A673 (cell line): Measurements from ENCODE around the gene PCSK6. TPM values are rescaled to one million over a fixed set of nuclear protein-coding genes. Genes with fewer than 3 reads are reported as not detected.
"Not testable (repeated sequence)": the region's sequence is repeated elsewhere in the genome, so short reads cannot be mapped to it uniquely, and the experiment has no call there.

ENCODE experiments used
- BruUV-seq: library from RNA; stranded (reverse); fragments of 400-500 nt; replicated peaks from 2 replicates; lab custom pipeline; 2021; lab: Mats Ljungman, UMichigan
- CTCF ChIA-PET: fragments of 300-600 bp; sonication (Branson Sonifier 250); formaldehyde crosslinking; loops from one replicate; lab custom pipeline; 2022; ENCODE audit warnings: antibody characterized with exemption; lab: Charles Lee
- POLR2A ChIA-PET: fragments of 300-600 bp; sonication (Branson Sonifier 250); formaldehyde crosslinking; loops from one replicate; lab custom pipeline; 2022; ENCODE audit warnings: antibody characterized with exemption; ENCODE audit not compliant: low non-redundant PET; lab: Charles Lee
- DNase-seq: peaks from one replicate; pipeline ENCODE4 v3.0.0-alpha.2; 2015; ENCODE audit warnings: low spot score
- H3K27ac ChIP-seq: fragments of 200-600 bp; sonication (generic); 2 replicates; pipeline ENCODE4 v1.5.1; 2016; ENCODE audit warnings: mixed run types, low read depth, mild to moderate bottlenecking, mixed read lengths, antibody characterized with exemption, low read length; ENCODE audit not compliant: poor library complexity, severe bottlenecking
- H3K27me3 ChIP-seq: fragments of 200-600 bp; sonication (generic); replicated peaks from 2 replicates; pipeline ENCODE4 v1.6.1; 2017; ENCODE audit warnings: mixed run types, low read depth, mild to moderate bottlenecking, mixed read lengths, antibody characterized with exemption, low read length; ENCODE audit not compliant: insufficient read depth, poor library complexity
- H3K36me3 ChIP-seq: fragments of 200-600 bp; sonication (generic); 2 replicates; pipeline ENCODE4 v1.6.1; 2016; ENCODE audit warnings: mixed run types, mild to moderate bottlenecking, mixed read lengths, antibody characterized with exemption, low read length; ENCODE audit not compliant: insufficient read depth, poor library complexity, severe bottlenecking
- H3K4me1 ChIP-seq: fragments of 200-600 bp; sonication (generic); 2 replicates; pipeline ENCODE4 v1.6.1; 2017; ENCODE audit warnings: mixed run types, mild to moderate bottlenecking, mixed read lengths, antibody characterized with exemption, low read length; ENCODE audit not compliant: insufficient read depth, poor library complexity, severe bottlenecking
- H3K4me3 ChIP-seq: fragments of 200-600 bp; sonication (generic); 2 replicates; pipeline ENCODE4 v1.5.1; 2016; ENCODE audit warnings: low read depth, mixed run types, mild to moderate bottlenecking, mixed read lengths, low read length; ENCODE audit not compliant: poor library complexity, severe bottlenecking
- H3K9me3 ChIP-seq: fragments of 200-600 bp; sonication (generic); 2 replicates; pipeline ENCODE4 v1.6.1; 2016; ENCODE audit warnings: mixed run types, low read depth, mild to moderate bottlenecking, mixed read lengths, antibody characterized with exemption, low read length; ENCODE audit not compliant: poor library complexity, severe bottlenecking
- EZH2 ChIP-seq: fragments of 200-600 bp; sonication (generic); IDR thresholded peaks from 2 replicates; pipeline ENCODE4 v1.6.1; 2017; ENCODE audit warnings: borderline replicate concordance, low read depth, mild to moderate bottlenecking, mixed read lengths, antibody characterized with exemption, low read length; ENCODE audit not compliant: poor library complexity, severe bottlenecking
- intact Hi-C: fragments of 100-400 bp; cut with micrococcal nuclease; formaldehyde crosslinking; loops from one replicate; pipeline ENCODE4 v1.10.0; 2022; ENCODE audit not compliant: unreplicated experiment
- total RNA-seq: library from RNA; stranded (reverse); gene quantifications from 2 replicates; pipeline ENCODE4 v1.2.3, GENCODE V29; 2021
- TF ChIP-seq, protein P1 (sequence below): fragments of 300-800, 200-600 bp; sonication (generic); conservative IDR thresholded peaks from 2 replicates; pipeline ENCODE4 v1.5.1; 2017; ENCODE audit warnings: low read depth, mild to moderate bottlenecking, antibody characterized with exemption, low read length, moderate library complexity, mixed read lengths

Gene PCSK6
- total RNA-seq, 1 experiment from 2014 or later: 2.6 TPM

- no TSS peak for BruUV-seq
- TF ChIP-seq, protein P1, sequence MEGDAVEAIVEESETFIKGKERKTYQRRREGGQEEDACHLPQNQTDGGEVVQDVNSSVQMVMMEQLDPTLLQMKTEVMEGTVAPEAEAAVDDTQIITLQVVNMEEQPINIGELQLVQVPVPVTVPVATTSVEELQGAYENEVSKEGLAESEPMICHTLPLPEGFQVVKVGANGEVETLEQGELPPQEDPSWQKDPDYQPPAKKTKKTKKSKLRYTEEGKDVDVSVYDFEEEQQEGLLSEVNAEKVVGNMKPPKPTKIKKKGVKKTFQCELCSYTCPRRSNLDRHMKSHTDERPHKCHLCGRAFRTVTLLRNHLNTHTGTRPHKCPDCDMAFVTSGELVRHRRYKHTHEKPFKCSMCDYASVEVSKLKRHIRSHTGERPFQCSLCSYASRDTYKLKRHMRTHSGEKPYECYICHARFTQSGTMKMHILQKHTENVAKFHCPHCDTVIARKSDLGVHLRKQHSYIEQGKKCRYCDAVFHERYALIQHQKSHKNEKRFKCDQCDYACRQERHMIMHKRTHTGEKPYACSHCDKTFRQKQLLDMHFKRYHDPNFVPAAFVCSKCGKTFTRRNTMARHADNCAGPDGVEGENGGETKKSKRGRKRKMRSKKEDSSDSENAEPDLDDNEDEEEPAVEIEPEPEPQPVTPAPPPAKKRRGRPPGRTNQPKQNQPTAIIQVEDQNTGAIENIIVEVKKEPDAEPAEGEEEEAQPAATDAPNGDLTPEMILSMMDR: no peak
- TF ChIP-seq EZH2: no peak
- ChIA-PET CTCF (no interaction called here), POLR2A (no interaction called here)
- Histone ChIP-seq H3K4me1 (no peaks in the 10 kb centered on the region), H3K36me3 (no peaks in the 10 kb centered on the region), H3K27ac (no peak overlapping the region), H3K4me3 (no peak overlapping the region), H3K27me3 (no peaks in the 10 kb centered on the region), H3K9me3 (no peaks in the 10 kb centered on the region)
- no peak for DNase-seq
- intact Hi-C loops: no loop called here
These were observed 25.1 kb downstream of the PCSK6 start for GRCh38 chr15:101464256-101464998.

- H3K36me3 ChIP-seq, CTCF ChIA-PET, intact Hi-C loops, POLR2A ChIA-PET, H3K9me3 ChIP-seq, H3K4me3 ChIP-seq, DNase-seq, BruUV-seq, H3K4me1 ChIP-seq, H3K27ac ChIP-seq, H3K27me3 ChIP-seq: not testable (repeated sequence)
These were observed 25.8 kb downstream of the PCSK6 start for GRCh38 chr15:101463696-101464095.

GRCh38 chr15:101463270-101463669 is 26.2 kb downstream of the PCSK6 start:
- DNase-seq: no peak
- no TSS peak for BruUV-seq
- ChIA-PET CTCF (no interaction called here), POLR2A (no interaction called here)
- Histone ChIP-seq H3K9me3 (no peaks in the 10 kb centered on the region), H3K36me3 (no peaks in the 10 kb centered on the region), H3K4me3 (no peak overlapping the region), H3K4me1 (no peaks in the 10 kb centered on the region), H3K27ac (no peak overlapping the region), H3K27me3 (no peaks in the 10 kb centered on the region)
- intact Hi-C loops: no loop called here
- TF ChIP-seq, protein P1: no peak

DNA sequence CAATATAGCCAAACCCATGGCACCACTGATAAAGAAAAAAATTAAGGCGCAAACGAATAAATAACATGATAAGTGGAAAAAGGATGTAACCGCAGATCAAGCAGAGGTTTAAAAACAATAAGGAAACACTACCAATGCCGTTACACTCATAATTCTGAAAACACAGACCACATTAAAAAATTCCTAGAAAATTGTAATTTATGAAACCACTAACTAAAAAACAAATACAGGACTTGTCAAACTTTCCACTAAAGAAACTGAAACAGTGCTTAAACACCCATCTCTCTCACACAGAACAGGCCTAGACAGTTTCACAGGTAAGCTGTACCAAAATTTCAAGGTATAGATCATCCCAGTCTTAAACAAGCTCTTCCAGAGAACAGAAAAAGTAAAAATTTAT is 28.4 kb downstream of the PCSK6 start:
- TF ChIP-seq, protein P1: no peak
- no peak for TF ChIP-seq EZH2

More for the DNA sequence above, 28.4 kb downstream of the PCSK6 start:
- Histone ChIP-seq H3K27me3 (no peaks in the 10 kb centered on the region), H3K36me3 (no peaks in the 10 kb centered on the region), H3K4me1 (no peaks in the 10 kb centered on the region), H3K4me3 (no peak overlapping the region), H3K27ac (no peak overlapping the region), H3K9me3 (no peaks in the 10 kb centered on the region)
- no peak for DNase-seq
- no TSS peak for BruUV-seq
- ChIA-PET POLR2A (no interaction called here), CTCF (no interaction called here)
- intact Hi-C loops: no loop called here
